Gastroesophageal sphincter (tissue), 3 donors: ENCODE results near the gene TK2.

Source experiments
- CTCF ChIP-seq, 4 experiments: fragments of 200-600 bp in 2 of 4; fragments of 450-650 bp in 2 of 4; sonication (generic) in 1 of 4; IDR thresholded peaks; one replicate each; pipeline ENCODE4 v1.5.1; 2017 to 2019; ENCODE audit warnings: antibody characterized with exemption in 4 of 4, mild to moderate bottlenecking in 2 of 4, moderate library complexity in 2 of 4
- POLR2A ChIP-seq, 2 donors: fragments of 450-650 bp; IDR thresholded peaks; one replicate each; pipeline ENCODE4 v1.6.1; 2017; ENCODE audit warnings: antibody characterized with exemption in 2 of 2, mild to moderate bottlenecking in 2 of 2, moderate library complexity in 1 of 2
- POLR2AphosphoS5 ChIP-seq: sonication (generic); formaldehyde crosslinking; IDR thresholded peaks from one replicate; pipeline ENCODE4 v1.6.1; 2017; ENCODE audit warnings: antibody characterized with exemption

DNA sequence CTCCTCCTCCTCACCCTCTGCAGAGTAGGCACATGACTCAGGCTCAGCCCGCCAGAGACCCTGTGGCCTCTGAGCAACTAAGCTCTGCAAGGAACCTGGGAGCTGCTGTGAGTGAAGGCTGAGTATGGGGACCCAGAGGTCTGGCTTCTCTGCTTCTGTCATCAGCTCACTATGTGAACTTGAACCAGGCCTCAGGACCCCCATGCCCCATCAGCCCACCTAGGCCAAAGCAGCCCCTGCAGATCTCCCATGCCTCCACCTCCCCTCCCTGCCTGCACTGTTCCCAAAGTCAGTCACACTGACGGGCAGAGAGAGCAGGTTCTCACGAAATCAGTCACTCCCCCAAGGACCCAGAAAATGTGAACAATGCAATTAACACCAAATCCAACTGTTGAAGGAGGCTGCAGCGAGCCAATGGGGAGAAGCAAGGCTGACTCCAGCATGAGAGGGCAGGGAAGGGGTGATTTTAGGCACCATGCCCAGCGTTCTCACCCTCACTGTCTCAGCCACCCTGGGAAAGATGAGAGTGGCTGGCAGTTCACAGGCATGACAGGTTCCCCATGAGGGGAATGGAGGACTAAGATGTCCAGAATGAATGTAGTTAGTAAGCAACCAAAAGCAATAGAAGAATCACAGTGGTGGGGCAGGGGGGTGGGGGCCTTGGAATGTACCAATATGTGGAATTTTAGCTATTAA is 62.2 kb downstream of the TK2 start:
- TF ChIP-seq CTCF (IDR thresholded peaks at IDR 0.05) (no peak), POLR2A (IDR thresholded peaks at IDR 0.05) (no peak), POLR2AphosphoS5 (no peak)
